Measurements from ENCODE around the gene AP3B2. TPM values are rescaled to one million over a fixed set of nuclear protein-coding genes. Genes with fewer than 3 reads are reported as not detected.

The AP3B2 gene
- total RNA-seq, 1 donor from 2014 or later = 3.8 TPM

DNA sequence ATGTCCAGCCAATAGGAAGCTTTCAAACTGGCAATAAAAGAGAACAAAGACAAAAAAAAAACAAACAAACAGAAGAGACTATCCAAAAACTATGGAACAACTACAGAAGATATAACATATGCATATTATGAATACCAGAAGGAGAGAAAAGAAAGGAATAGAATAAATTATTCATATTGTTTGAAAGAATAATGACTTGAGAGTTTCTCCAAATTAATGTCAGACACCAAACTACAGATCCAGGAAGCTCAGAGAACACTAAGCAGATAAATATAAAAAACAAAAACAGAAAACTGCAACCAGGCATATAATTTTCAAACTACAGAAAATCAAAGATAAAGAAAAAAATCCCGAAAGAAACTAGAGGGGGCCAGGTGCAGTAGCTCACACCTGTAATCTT, 34.1 kb upstream of the AP3B2 start:
- Histone ChIP-seq H3K4me3 (no peak overlapping the region), H3K9me3 (no peaks in the 10 kb centered on the region), H3K27ac (no peak overlapping the region), H3K4me1 (no peaks in the 10 kb centered on the region), H3K36me3 (no peaks in the 10 kb centered on the region), H3K27me3 (no peaks in the 10 kb centered on the region)
- intact Hi-C loops (cut with DNase I) = no loop called here
- no peak for ATAC-seq
- TF ChIP-seq CTCF (IDR thresholded peaks at IDR 0.05) = no peak
- DNase-seq = no peak

DNA sequence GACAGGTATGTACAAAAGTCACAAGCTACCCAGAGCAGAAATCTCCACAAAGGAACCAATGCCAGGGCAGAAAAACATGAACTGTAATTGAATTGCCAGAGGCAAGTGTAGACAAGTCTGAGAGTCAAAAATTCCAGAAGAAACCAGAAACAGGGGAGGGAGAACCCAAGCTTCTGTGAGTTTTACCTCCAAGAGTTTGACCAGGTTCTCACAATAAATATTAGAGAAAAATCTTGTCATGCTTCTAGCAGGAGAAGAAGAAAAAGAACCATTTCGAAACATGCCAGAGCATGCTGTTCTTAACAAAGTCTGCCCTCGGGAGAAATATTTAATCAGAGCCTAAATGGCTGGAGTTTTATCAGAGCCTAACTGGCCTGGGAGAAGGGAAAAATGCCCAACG, 32.5 kb upstream of the AP3B2 start:
- Histone ChIP-seq H3K9me3 (no peaks in the 10 kb centered on the region), H3K4me1 (no peaks in the 10 kb centered on the region), H3K27ac (no peak overlapping the region), H3K36me3 (no peaks in the 10 kb centered on the region), H3K27me3 (no peaks in the 10 kb centered on the region), H3K4me3 (no peak overlapping the region)
- no peak for TF ChIP-seq CTCF (IDR thresholded peaks at IDR 0.05)
- no peak for ATAC-seq
- DNase-seq = no peak
- intact Hi-C loops (cut with DNase I) = no loop called here

DNA sequence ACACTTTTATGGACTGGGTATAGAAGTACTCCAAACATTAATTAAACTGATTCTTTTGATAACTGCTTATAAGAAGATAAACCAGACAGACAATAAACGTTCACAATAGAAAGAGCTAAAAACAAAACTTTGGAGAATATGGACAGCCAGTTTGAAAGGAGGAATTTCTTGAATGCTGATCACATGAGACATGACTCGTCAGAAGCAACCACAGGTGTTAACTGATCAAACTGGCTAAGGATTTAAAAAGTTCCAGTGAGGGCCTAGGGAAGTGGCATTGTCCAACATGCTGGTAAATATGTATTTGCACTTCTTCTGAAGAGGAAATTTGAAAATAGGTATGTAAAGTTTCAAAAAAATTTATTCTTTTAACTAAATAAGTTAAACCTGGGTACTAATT, 29.4 kb upstream of the AP3B2 start:
- intact Hi-C loops (cut with DNase I) = no loop called here
- Histone ChIP-seq H3K4me1 (no peaks in the 10 kb centered on the region), H3K4me3 (no peak overlapping the region), H3K9me3 (no peaks in the 10 kb centered on the region), H3K36me3 (no peaks in the 10 kb centered on the region), H3K27ac (no peak overlapping the region), H3K27me3 (no peaks in the 10 kb centered on the region)
- TF ChIP-seq CTCF (IDR thresholded peaks at IDR 0.05) = no peak
- DNase-seq (no peak), ATAC-seq (no peak)

DNA sequence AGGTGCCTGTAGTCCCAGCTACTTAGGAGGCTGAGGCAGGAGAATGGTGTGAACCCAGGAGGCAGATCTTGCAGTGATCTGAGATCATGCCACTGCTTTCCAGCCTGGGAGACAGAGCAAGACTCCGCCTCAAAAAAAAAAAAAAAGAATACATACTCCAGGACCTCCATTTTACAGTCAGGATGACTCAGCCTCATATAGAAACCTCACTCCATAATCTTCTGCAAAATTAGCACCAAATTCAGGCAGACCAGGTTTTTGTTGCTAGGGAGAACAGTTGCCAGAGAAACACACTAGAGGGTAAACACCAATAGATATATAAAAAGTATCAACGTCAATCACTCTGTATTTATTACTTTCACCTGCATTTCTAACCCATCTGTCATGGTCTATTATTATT, 28.3 kb upstream of the AP3B2 start:
- no peak for ATAC-seq
- no peaks in the 10 kb centered on the region for H3K9me3 ChIP-seq
- no peaks in the 10 kb centered on the region for H3K36me3 ChIP-seq

DNA sequence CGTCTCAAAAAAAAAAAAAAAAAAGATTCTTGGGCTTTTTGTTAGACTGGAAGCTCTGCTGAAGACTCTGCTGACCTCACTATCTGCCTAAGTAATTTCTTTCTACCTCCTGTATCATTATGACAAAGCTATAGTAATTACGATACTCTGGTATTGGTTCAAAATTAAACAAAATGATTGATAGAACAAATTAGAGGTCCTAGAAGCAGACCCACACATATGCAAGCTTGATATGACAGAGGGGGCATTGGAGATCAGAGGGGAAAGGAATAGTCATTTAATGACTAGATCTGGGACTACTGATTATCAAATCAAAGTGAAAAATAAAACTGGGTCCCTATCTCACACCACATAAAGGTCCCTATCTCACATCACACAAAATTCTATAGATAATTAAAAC, 21.9 kb upstream of the AP3B2 start:
- TF ChIP-seq CTCF (IDR thresholded peaks at IDR 0.05) = no peak
- Histone ChIP-seq H3K36me3 (no peaks in the 10 kb centered on the region), H3K27me3 (no peaks in the 10 kb centered on the region), H3K27ac (no peak overlapping the region), H3K9me3 (no peaks in the 10 kb centered on the region), H3K4me3 (no peak overlapping the region), H3K4me1 (no peaks in the 10 kb centered on the region)
- DNase-seq = no peak
- intact Hi-C loops (cut with DNase I) = no loop called here
- ATAC-seq = no peak

More for the DNA sequence above, 28.3 kb upstream of the AP3B2 start:
- intact Hi-C loops (cut with DNase I) = no loop called here
- Histone ChIP-seq H3K4me3 (no peak overlapping the region), H3K4me1 (no peaks in the 10 kb centered on the region), H3K27me3 (no peaks in the 10 kb centered on the region), H3K27ac (no peak overlapping the region)
- no peak for DNase-seq
- TF ChIP-seq CTCF (IDR thresholded peaks at IDR 0.05) = no peak

GRCh38 chr15:82730022-82730530, 20.4 kb upstream of the AP3B2 start:
- Histone ChIP-seq H3K9me3 (no peaks in the 10 kb centered on the region), H3K4me3 (no peak overlapping the region), H3K27me3 (no peaks in the 10 kb centered on the region), H3K27ac (no peak overlapping the region), H3K4me1 (no peaks in the 10 kb centered on the region), H3K36me3 (no peaks in the 10 kb centered on the region)
- TF ChIP-seq CTCF (IDR thresholded peaks at IDR 0.05) = no peak
- DNase-seq (no peak), ATAC-seq (no peak)
- intact Hi-C loops (cut with DNase I) = no loop called here

All from upper lobe of right lung (tissue), 1 donor.